ENCODE measurements around the gene COMMD4.
"Not testable (repeated sequence)": the region's sequence is repeated elsewhere in the genome, so short reads cannot be mapped to it uniquely, and the experiment has no call there.

COMMD4 gene

DNA sequence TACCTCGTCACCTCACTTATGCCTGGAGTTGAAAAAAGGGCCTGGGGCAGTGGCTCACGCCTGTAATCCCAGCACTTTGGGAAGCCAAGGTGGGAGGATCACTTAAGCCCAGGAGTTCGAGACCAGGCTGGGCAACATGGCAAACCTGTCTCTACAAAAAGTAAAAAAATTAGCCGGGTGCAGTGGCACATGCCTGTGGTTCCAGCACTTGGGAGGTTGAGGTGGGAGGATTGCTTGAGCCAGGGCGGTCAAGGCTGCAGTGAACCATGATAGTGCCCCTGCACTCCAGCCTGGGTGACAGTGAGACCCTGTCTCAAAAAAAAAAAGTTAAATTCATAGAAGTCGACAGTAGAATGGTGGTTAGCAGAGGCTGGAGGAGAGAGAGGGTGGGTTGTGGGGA is 6.4 kb downstream of the COMMD4 start:
- Histone ChIP-seq H3K27me3 (replicated peaks; ENCODE audit: control insufficient read depth, insufficient read depth, low read length) (no peaks in the 10 kb centered on the region; the same call in 1 of the 2 replicates), H3K36me3 (ENCODE audit: control insufficient read depth, insufficient read depth, low read length) (peaks cover 12% of the 10 kb centered on the region), H3K4me3 (replicated peaks; ENCODE audit: low read depth, low read length) (no peak overlapping the region)
- no peak for DNase-seq (ENCODE audit: extremely low read depth, insufficient read length)
- TF ChIP-seq, protein P1, sequence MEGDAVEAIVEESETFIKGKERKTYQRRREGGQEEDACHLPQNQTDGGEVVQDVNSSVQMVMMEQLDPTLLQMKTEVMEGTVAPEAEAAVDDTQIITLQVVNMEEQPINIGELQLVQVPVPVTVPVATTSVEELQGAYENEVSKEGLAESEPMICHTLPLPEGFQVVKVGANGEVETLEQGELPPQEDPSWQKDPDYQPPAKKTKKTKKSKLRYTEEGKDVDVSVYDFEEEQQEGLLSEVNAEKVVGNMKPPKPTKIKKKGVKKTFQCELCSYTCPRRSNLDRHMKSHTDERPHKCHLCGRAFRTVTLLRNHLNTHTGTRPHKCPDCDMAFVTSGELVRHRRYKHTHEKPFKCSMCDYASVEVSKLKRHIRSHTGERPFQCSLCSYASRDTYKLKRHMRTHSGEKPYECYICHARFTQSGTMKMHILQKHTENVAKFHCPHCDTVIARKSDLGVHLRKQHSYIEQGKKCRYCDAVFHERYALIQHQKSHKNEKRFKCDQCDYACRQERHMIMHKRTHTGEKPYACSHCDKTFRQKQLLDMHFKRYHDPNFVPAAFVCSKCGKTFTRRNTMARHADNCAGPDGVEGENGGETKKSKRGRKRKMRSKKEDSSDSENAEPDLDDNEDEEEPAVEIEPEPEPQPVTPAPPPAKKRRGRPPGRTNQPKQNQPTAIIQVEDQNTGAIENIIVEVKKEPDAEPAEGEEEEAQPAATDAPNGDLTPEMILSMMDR (IDR thresholded peaks at IDR 0.05; ENCODE audit: insufficient read depth, low read length, poor library complexity, severe bottlenecking), result no peak

DNA sequence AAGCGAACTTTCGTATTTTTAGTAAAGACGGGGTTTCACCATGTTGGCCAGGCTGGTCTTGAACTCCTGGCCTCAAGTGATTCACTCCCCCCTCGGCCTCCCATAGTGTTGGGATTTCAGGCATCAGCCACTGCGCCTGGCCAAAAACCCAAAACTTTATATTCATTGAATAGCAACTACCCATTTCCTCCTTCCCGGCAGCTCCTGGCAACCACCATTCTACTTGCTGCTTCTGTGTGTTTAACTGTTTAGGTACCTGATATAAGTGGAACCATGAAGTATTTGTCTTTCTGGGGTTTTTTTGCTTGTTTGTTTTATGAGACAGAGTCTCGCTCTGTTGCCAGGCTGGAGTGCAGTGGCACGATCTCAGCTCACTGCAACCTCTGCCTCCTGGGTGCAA is 8.1 kb downstream of the COMMD4 start:
- not testable (repeated sequence) for H3K36me3 ChIP-seq (ENCODE audit: control insufficient read depth, insufficient read depth, low read length); DNase-seq (ENCODE audit: extremely low read depth, insufficient read length); H3K27me3 ChIP-seq (replicated peaks; ENCODE audit: control insufficient read depth, insufficient read depth, low read length); H3K4me3 ChIP-seq (replicated peaks; ENCODE audit: low read depth, low read length)

DNA sequence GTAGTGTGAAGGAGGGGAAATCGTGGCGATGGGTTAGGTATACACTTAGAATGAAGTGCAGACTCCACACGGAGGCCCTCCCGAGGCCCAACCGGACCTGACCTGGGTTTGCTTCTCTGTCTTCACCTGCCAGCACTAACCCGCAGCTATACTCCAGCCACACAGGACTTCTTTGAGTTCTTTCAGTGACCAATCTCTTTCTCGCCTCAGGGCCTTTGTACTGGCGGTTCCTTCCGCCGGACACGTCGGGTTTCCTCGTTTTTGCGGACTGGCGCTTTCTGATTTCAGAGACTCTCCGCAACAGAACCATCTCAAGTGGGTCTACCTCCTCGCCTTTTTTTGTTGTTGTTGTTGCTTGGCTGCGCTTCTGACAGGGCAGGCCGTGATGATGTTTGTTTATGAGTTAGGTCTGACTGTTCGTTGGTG is 10.9 kb downstream of the COMMD4 start, which contains the start of gene NEIL1:
NEIL1 (plus strand) TSS at position 244 of the 426 bp plus-strand sequence. CDS start 1,867 bp downstream, outside the sequence.
- no peak for DNase-seq (ENCODE audit: extremely low read depth, insufficient read length)

DNA sequence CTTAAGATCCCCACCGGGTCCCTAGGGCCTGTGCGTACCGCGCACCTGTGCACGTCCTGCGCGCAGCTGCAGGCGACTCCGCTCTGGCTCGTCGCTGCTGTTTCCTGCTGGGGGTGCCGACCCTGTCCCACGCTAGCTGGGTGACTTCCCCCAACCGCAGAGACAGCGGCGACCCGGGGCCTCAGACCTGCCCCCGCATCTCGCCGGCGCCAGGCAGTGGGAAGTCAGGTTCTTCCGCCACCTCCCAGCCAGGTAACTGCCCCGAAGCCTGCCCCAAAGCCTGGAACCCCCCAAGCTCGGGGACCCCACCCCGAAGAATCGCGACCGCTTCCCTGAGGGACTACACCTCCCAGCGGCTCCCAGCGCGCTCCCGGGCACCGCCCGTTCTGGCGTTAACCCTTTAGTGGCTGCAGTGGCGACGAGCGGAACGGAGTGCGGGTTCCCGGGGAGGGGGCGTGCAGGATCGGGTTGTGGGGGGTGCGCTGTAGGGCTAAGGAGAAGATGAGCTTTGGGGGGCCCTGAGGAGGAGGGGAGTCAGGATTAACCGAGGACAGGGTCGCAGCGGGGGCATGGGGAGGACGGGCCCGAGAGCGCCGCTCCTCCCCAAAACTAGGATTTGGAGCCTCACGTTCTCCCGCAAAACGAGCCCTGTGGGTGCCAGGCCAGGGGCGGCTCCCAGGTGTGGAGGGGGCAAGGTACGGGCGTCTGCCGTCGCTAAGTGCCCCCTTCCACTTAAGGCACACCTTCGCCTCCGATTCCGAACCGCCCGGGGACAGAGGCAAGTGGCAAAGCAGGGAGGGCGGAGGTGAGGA is 11.6 kb downstream of the COMMD4 start:
- Histone ChIP-seq H3K36me3 (ENCODE audit: control insufficient read depth, insufficient read depth, low read length) (no peaks in the 10 kb centered on the region; the same call in 1 of the 2 replicates), H3K27me3 (replicated peaks; ENCODE audit: control insufficient read depth, insufficient read depth, low read length) (no peaks in the 10 kb centered on the region; the same call in 1 of the 2 replicates), H3K4me3 (replicated peaks; ENCODE audit: low read depth, low read length) (peak overlapping the region; percentile 65)
- DNase-seq (ENCODE audit: extremely low read depth, insufficient read length), result peak; percentile 83
- TF ChIP-seq, protein P1 (IDR thresholded peaks at IDR 0.05; ENCODE audit: insufficient read depth, low read length, poor library complexity, severe bottlenecking), result no peak

More for the DNA sequence above, 10.9 kb downstream of the COMMD4 start, which contains the start of gene NEIL1:
- peak within 1 kb of the TSS; percentile 65 for H3K4me3 ChIP-seq (replicated peaks; ENCODE audit: low read depth, low read length)
- no peaks in the 10 kb centered on the region; the same call in 1 of the 2 replicates for H3K27me3 ChIP-seq (replicated peaks; ENCODE audit: control insufficient read depth, insufficient read depth, low read length)
- no peaks in the 10 kb centered on the region for H3K36me3 ChIP-seq (ENCODE audit: control insufficient read depth, insufficient read depth, low read length)
- TF ChIP-seq, protein P1 (IDR thresholded peaks at IDR 0.05; ENCODE audit: insufficient read depth, low read length, poor library complexity, severe bottlenecking), result no peak

DNA sequence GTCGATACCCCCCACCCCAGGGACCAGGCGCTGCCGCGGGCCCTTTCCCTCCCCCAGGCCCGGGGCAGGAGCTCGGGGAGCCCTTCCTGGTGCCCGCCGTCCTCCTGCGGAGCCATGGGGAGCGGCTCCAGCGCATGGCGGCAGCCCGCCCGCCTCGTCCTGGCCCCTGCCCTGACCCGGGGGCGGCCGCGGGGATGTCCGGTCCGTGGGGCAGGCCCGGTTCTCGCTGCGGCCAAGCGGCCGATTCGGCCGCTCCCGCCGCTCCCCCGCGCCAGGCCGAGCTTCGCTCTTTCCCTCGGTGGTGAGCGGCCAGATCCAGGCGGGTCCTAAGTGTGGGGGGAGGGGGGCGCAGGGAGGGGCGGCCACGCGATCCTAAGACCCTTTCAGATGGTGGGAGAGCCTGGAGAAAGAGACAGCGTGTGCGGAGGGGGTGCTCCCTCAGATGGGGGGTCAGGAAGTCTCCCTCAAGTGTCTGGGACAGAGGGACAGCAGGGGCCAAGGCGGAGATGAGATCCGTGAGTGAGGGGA is 12.2 kb downstream of the COMMD4 start:
- no peaks in the 10 kb centered on the region; the same call in 1 of the 2 replicates for H3K27me3 ChIP-seq (replicated peaks; ENCODE audit: control insufficient read depth, insufficient read depth, low read length)
- H3K36me3 ChIP-seq (ENCODE audit: control insufficient read depth, insufficient read depth, low read length), result no peaks in the 10 kb centered on the region; the same call in 1 of the 2 replicates
- DNase-seq (ENCODE audit: extremely low read depth, insufficient read length), result no peak
- TF ChIP-seq, protein P1 (IDR thresholded peaks at IDR 0.05; ENCODE audit: insufficient read depth, low read length, poor library complexity, severe bottlenecking), result no peak
- H3K4me3 ChIP-seq (replicated peaks; ENCODE audit: low read depth, low read length), result peak overlapping the region; percentile 65

All from GM06990 (cell line).